Brain (organoid and tissue), 1 donor: ENCODE measurements around the gene OR51A4. TPM values are rescaled to one million over a fixed set of nuclear protein-coding genes. Genes with fewer than 3 reads are reported as not detected.

Experiments used
- polyA plus RNA-seq: library from polyadenylated mRNA; stranded (reverse); fragments of 350-450 nt; fragmentation: Illumina TruSeq; extraction: RNeasy Lipid Tissue Mini Kit (QIAGEN cat#74804); gene quantifications from one replicate; pipeline ENCODE4 v1.2.3, GENCODE V29; 2015; ENCODE audit warnings: low read depth, low replicate concordance; ENCODE audit not compliant: insufficient read depth

The OR51A4 gene
- polyA plus RNA-seq, 1 donor from 2014 or later = not detected

Other genes starting within 250 kb of the OR51A4 start
- gene OR51E2, start 249.8 kb downstream of the OR51A4 start, polyA plus RNA-seq = 0.12 TPM
- gene MMP26, start 242.8 kb downstream of the OR51A4 start, polyA plus RNA-seq = not detected
- gene OR51F1, start 177.7 kb downstream of the OR51A4 start, polyA plus RNA-seq = not detected
- not detected for gene OR52R1, start 143.2 kb downstream of the OR51A4 start, polyA plus RNA-seq
- not detected for gene OR51F2, start 126.3 kb downstream of the OR51A4 start, polyA plus RNA-seq
- gene OR51S1, start 98.4 kb downstream of the OR51A4 start, polyA plus RNA-seq = not detected
- not detected for gene OR51T1, start 65.7 kb downstream of the OR51A4 start, polyA plus RNA-seq
- gene OR51A7, start 43.8 kb downstream of the OR51A4 start, polyA plus RNA-seq = not detected
- gene OR51G2, start 28.3 kb downstream of the OR51A4 start, polyA plus RNA-seq = not detected
- gene OR51G1, start 23.3 kb downstream of the OR51A4 start, polyA plus RNA-seq = not detected
- gene OR51A2, start 8.1 kb upstream of the OR51A4 start, polyA plus RNA-seq = not detected
- gene OR51L1, start 47.2 kb upstream of the OR51A4 start, polyA plus RNA-seq = not detected
- not detected for gene OR52J3, start 98.9 kb upstream of the OR51A4 start, polyA plus RNA-seq
- gene OR52E2, start 112.0 kb upstream of the OR51A4 start, polyA plus RNA-seq = not detected
- gene OR52E1, start 122.0 kb upstream of the OR51A4 start, polyA plus RNA-seq = not detected
- not detected for gene OR52A5, start 190.8 kb upstream of the OR51A4 start, polyA plus RNA-seq
- gene OR52A1, start 207.2 kb upstream of the OR51A4 start, polyA plus RNA-seq = not detected